Measurements from ENCODE around the gene CLDN4.

DNA sequence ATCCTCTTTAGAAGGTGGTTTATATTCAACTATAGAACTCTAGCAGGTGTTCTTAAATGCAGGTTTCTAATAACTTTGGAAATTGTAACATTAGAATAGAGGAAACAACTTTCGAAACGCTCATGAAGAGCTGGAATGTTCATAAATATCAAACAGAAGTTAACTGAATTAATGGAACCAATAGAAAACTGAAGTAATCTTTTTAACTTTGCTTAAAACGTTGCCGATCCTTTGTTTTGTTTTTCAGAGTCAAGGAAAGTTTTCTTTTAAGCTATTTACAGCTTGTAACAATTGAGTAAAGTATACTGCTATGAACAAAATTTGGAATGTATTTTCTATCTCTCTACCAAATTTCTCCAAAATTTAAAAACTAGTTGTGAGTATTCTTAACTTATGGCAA is 41.7 kb upstream of the CLDN4 start:
- TF ChIP-seq TCF7L2 (IDR thresholded peaks at IDR 0.05; ENCODE audit: low read depth, low read length) (no peak), SRSF1 (IDR thresholded peaks at IDR 0.05; ENCODE audit: low read depth, low read length) (no peak), HMG20A (CRISPR knock-in tag; conservative IDR thresholded peaks at IDR 0.05) (no peak), KLF1 (tag; IDR thresholded peaks at IDR 0.05) (no peak), GABPA (tag; conservative IDR thresholded peaks at IDR 0.05; ENCODE audit: low read depth) (no peak), EZH2 (IDR thresholded peaks at IDR 0.05; ENCODE audit: borderline replicate concordance, low read depth, low read length) (no peak), MAFK (IDR thresholded peaks at IDR 0.05; ENCODE audit: low read length) (no peak), RAD21 (CRISPR knock-in tag; conservative IDR thresholded peaks at IDR 0.05 in 1 of 2, IDR thresholded peaks at IDR 0.05 in 1 of 2) (no peak), MYC (IDR thresholded peaks at IDR 0.05; ENCODE audit: low read depth, low read length) (no peak), MYC (CRISPR knock-in tag; IDR thresholded peaks at IDR 0.05; ENCODE audit: borderline replicate concordance, low read depth) (no peak), POU5F1 (IDR thresholded peaks at IDR 0.05; ENCODE audit: borderline replicate concordance, low read depth, low read length, partially characterized antibody) (no peak), NRF1 (conservative IDR thresholded peaks at IDR 0.05 in 1 of 2, IDR thresholded peaks at IDR 0.05 in 1 of 2) (no peak)
- TF ChIP-seq, protein P1, sequence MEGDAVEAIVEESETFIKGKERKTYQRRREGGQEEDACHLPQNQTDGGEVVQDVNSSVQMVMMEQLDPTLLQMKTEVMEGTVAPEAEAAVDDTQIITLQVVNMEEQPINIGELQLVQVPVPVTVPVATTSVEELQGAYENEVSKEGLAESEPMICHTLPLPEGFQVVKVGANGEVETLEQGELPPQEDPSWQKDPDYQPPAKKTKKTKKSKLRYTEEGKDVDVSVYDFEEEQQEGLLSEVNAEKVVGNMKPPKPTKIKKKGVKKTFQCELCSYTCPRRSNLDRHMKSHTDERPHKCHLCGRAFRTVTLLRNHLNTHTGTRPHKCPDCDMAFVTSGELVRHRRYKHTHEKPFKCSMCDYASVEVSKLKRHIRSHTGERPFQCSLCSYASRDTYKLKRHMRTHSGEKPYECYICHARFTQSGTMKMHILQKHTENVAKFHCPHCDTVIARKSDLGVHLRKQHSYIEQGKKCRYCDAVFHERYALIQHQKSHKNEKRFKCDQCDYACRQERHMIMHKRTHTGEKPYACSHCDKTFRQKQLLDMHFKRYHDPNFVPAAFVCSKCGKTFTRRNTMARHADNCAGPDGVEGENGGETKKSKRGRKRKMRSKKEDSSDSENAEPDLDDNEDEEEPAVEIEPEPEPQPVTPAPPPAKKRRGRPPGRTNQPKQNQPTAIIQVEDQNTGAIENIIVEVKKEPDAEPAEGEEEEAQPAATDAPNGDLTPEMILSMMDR (IDR thresholded peaks at IDR 0.05 in 2 of 3, conservative IDR thresholded peaks at IDR 0.05 in 1 of 3; ENCODE audit: insufficient read depth in 2 of 3, low read depth in 1 of 3, low read length in 3 of 3), result no peak
- TF ChIP-seq, protein P2, sequence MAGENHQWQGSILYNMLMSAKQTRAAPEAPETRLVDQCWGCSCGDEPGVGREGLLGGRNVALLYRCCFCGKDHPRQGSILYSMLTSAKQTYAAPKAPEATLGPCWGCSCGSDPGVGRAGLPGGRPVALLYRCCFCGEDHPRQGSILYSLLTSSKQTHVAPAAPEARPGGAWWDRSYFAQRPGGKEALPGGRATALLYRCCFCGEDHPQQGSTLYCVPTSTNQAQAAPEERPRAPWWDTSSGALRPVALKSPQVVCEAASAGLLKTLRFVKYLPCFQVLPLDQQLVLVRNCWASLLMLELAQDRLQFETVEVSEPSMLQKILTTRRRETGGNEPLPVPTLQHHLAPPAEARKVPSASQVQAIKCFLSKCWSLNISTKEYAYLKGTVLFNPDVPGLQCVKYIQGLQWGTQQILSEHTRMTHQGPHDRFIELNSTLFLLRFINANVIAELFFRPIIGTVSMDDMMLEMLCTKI (IDR thresholded peaks at IDR 0.05; ENCODE audit: partially characterized antibody), result no peak

All from K562 (cell line).